Epithelial cell of proximal tubule (primary cell): ENCODE data around the gene DALRD3. TPM values are rescaled to one million over a fixed set of nuclear protein-coding genes. Genes with fewer than 3 reads are reported as not detected.

Experiments
- DNase-seq: peaks from one replicate; pipeline ENCODE4 v3.0.0-alpha.2; 2011; ENCODE audit warnings: low read depth
- H3K4me3 ChIP-seq: 2 replicates; pipeline ENCODE4 v1.5.1; 2011; ENCODE audit warnings: low read depth, mild to moderate bottlenecking, low read length
- total RNA-seq: library from RNA; depleted of rRNA; stranded (reverse); fragments of >200 nt; gene quantifications from 2 replicates; pipeline ENCODE4 v1.2.3, GENCODE V29; 2015
- TF ChIP-seq, protein P1 (sequence below): conservative IDR thresholded peaks from 2 replicates; pipeline ENCODE4 v1.5.1; 2012; ENCODE audit warnings: low read depth, mild to moderate bottlenecking, low read length

DALRD3 gene
- total RNA-seq, 1 donor from 2014 or later, result 64.3 TPM

DNA sequence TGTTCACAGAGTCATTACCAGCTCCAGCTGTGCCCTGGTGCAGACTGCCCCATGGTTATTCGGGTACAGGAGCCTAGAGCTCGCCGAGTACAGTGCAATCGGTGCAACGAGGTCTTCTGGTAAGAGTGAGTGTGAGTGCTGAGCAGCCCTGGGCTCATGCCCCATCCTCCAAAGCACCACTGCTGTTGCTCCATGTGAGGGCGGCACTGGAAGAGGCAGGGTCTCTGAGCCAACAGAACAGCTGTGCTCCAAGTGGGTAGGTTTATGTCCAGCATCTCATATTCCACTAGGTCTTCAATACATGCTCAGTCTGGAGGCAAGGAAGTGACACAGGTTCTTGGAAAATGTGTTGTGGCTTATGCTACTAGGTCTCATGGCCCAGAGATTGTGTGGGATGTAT is 47.8 kb downstream of the DALRD3 start:
- no peak overlapping the region for H3K4me3 ChIP-seq
- TF ChIP-seq, protein P1, sequence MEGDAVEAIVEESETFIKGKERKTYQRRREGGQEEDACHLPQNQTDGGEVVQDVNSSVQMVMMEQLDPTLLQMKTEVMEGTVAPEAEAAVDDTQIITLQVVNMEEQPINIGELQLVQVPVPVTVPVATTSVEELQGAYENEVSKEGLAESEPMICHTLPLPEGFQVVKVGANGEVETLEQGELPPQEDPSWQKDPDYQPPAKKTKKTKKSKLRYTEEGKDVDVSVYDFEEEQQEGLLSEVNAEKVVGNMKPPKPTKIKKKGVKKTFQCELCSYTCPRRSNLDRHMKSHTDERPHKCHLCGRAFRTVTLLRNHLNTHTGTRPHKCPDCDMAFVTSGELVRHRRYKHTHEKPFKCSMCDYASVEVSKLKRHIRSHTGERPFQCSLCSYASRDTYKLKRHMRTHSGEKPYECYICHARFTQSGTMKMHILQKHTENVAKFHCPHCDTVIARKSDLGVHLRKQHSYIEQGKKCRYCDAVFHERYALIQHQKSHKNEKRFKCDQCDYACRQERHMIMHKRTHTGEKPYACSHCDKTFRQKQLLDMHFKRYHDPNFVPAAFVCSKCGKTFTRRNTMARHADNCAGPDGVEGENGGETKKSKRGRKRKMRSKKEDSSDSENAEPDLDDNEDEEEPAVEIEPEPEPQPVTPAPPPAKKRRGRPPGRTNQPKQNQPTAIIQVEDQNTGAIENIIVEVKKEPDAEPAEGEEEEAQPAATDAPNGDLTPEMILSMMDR, result no peak
- DNase-seq, result no peak

GRCh38 chr3:48966876-48967361 is 51.5 kb downstream of the DALRD3 start:
- TF ChIP-seq, protein P1, result no peak
- H3K4me3 ChIP-seq, result no peak overlapping the region
- DNase-seq, result no peak

DNA sequence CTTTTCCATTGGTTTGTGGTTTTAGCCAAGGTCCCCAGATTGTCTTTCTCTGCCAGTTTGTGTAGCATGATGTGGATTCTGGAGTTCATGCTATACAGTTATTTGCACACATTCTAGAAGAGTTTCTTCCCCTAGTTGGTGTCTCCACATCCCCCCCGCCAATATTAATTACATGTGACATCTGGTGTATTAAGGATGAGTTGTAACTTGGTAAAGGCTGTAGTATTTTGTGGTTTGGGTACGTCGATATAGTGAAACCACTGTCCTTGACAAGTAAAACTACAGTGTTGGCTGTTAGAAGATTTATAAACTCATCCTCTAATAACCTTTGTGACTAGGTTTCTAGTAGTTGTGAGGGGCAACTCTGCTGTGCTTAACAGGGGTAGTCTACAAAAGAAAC is 52.0 kb downstream of the DALRD3 start:
- no peak for DNase-seq
- TF ChIP-seq, protein P1, result no peak
- no peak overlapping the region for H3K4me3 ChIP-seq

Other genes with a start within 250 kb of the DALRD3 start
- 23.5 and 30.4 TPM in 2 replicates for gene PRKAR2A, start 170.7 kb downstream of the DALRD3 start, total RNA-seq
- 7.5 and 12.3 TPM in 2 replicates for gene SLC25A20, start 119.7 kb downstream of the DALRD3 start, total RNA-seq
- gene ARIH2, start 99.7 kb downstream of the DALRD3 start, total RNA-seq, result 44.8 and 76.7 TPM in 2 replicates
- gene P4HTM, start 28.3 kb downstream of the DALRD3 start, total RNA-seq, result 17.1 and 23.2 TPM in 2 replicates
- gene WDR6, start 11.2 kb downstream of the DALRD3 start, total RNA-seq, result 86.1 and 99.5 TPM in 2 replicates
- gene NDUFAF3, start 3.5 kb upstream of the DALRD3 start, total RNA-seq, result 160 and 280 TPM in 2 replicates
- 253 and 258 TPM in 2 replicates for gene IMPDH2, start 10.8 kb upstream of the DALRD3 start, total RNA-seq
- 53.6 and 103 TPM in 2 replicates for gene QRICH1, start 75.5 kb upstream of the DALRD3 start, total RNA-seq
- 299 and 306 TPM in 2 replicates for gene QARS1, start 86.2 kb upstream of the DALRD3 start, total RNA-seq
- gene USP19, start 102.2 kb upstream of the DALRD3 start, total RNA-seq, result 34.7 and 35.9 TPM in 2 replicates
- 116 and 232 TPM in 2 replicates for gene LAMB2, start 114.5 kb upstream of the DALRD3 start, total RNA-seq
- gene CCDC71, start 147.8 kb upstream of the DALRD3 start, total RNA-seq, result 33.4 and 44.4 TPM in 2 replicates
- gene KLHDC8B, start 153.0 kb upstream of the DALRD3 start, total RNA-seq, result 8.0 and 16.5 TPM in 2 replicates